KOPT-K1 (cell line): ENCODE results near the gene NDST1.

Experiments
- H3K27ac ChIP-seq: fragments of 200-600 bp; sonication (generic); 2 replicates; pipeline ENCODE4 v1.5.1; 2016; ENCODE audit warnings: antibody characterized with exemption, mild to moderate bottlenecking, low read depth, low read length; ENCODE audit not compliant: poor library complexity, severe bottlenecking
- H3K36me3 ChIP-seq: fragments of 200-600 bp; sonication (generic); 2 replicates; pipeline ENCODE4 v1.5.1; 2017; ENCODE audit warnings: antibody characterized with exemption, mild to moderate bottlenecking, low read length, moderate library complexity; ENCODE audit not compliant: insufficient read depth
- H3K9me3 ChIP-seq: fragments of 200-600 bp; sonication (generic); 2 replicates; pipeline ENCODE4 v1.5.1; 2017; ENCODE audit warnings: antibody characterized with exemption, low read length, mild to moderate bottlenecking; ENCODE audit not compliant: insufficient read depth, poor library complexity, severe bottlenecking

The NDST1 gene

GRCh38 chr5:150534811-150535210, 26.9 kb downstream of the NDST1 start:
- peaks cover 9% of the 10 kb centered on the region for H3K9me3 ChIP-seq
- no peak overlapping the region for H3K27ac ChIP-seq
- H3K36me3 ChIP-seq: no peaks in the 10 kb centered on the region

DNA sequence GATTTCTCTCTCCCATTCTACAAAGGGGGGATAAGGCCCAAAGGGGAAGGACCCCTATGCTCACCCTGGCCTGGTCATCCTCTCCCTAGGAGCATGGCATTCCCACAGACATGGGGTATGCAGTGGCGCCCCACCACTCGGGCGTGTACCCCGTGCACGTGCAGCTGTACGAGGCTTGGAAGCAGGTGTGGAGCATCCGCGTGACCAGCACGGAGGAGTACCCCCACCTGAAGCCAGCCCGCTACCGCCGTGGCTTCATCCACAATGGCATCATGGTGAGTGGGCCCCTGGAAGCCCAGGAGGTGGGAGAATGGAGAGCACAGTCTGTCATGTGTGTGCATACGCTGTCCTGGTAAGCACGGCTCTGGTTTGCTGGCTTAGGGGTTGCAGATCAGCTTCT, 27.7 kb downstream of the NDST1 start:
- Histone ChIP-seq H3K36me3 (no peaks in the 10 kb centered on the region), H3K27ac (no peak overlapping the region), H3K9me3 (peaks cover 9% of the 10 kb centered on the region)

- Histone ChIP-seq H3K9me3 (peaks cover 9% of the 10 kb centered on the region), H3K36me3 (no peaks in the 10 kb centered on the region), H3K27ac (no peak overlapping the region)
Measured at GRCh38 chr5:150538007-150538917, 30.3 kb downstream of the NDST1 start.

DNA sequence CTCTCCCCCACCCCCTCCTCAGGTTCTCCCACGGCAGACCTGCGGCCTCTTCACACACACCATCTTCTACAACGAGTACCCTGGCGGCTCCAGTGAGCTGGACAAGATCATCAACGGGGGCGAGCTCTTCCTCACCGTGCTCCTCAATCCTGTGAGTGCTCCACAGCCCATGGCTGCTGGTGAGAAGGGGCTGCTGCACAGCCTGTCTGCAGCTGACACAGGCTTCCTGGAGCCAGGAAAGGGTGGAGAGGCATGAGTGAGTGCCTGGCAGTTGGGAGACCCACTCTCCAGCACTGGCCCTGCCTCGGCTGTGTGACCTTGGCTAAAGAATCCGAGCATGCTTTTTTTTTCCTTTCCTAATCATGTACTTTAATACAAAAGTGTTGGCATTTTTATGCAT, 31.3 kb downstream of the NDST1 start:
- Histone ChIP-seq H3K27ac (no peak overlapping the region), H3K9me3 (peaks cover 9% of the 10 kb centered on the region), H3K36me3 (no peaks in the 10 kb centered on the region)

DNA sequence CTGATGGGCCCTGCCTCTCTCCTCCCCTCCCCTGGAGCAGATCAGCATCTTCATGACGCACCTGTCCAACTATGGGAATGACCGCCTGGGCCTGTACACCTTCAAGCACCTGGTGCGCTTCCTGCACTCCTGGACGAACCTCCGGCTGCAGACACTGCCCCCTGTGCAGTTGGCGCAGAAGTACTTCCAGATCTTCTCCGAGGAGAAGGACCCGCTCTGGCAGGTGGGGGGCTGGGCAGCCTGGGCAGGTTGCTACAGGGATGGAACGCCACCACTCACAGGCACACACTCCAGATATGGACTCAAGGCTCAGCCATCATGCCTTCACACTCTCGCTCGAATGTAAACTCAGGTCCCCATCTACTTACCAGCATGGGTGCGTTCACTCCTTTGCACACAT, 32.1 kb downstream of the NDST1 start:
- H3K27ac ChIP-seq: no peak overlapping the region

DNA sequence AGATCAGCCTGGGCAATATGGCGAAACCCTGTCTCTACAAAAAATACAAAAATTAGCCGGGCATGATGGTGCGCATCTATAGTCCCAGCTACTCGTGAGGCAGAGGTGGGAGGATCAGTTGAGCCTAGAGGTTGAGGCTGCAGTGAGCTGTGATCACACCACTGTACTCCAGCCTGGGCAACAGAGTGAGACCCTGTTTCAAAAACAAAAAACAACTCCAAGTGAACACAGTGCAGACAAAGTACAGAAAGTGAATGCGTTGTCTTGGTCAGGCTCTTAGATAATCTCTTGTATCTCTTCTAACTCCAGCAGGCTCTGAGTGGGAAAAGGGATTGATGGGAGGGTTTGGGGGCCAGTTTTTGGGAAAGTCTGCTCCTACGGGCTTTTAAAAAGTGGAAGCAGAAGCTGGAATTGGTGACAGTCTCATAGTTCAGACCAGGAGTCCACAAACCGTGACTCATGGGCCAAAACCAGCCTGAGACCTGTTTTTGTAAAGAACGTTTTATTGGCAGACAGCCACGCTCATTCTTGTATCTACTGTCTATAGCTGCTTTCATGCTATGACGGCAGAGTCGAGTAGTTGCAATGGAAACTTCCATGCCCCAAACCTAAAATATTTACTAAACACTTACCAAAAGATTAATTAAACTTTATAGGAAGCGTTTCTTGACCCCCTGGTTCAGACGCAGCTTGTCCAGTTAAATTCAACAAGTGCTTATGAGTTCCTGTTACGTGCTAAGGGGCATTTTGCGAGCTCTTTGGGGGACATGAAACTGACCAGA, 32.9 kb downstream of the NDST1 start:
- Histone ChIP-seq H3K27ac (no peak overlapping the region), H3K36me3 (no peaks in the 10 kb centered on the region), H3K9me3 (peaks cover 9% of the 10 kb centered on the region)

More for the DNA sequence above, 32.1 kb downstream of the NDST1 start:
- H3K9me3 ChIP-seq: peaks cover 9% of the 10 kb centered on the region
- H3K36me3 ChIP-seq: no peaks in the 10 kb centered on the region

GRCh38 chr5:150541397-150541675, 33.4 kb downstream of the NDST1 start:
- Histone ChIP-seq H3K27ac (no peak overlapping the region), H3K9me3 (peaks cover 9% of the 10 kb centered on the region), H3K36me3 (no peaks in the 10 kb centered on the region)

GRCh38 chr5:150541895-150542294, 34.0 kb downstream of the NDST1 start:
- Histone ChIP-seq H3K36me3 (no peaks in the 10 kb centered on the region), H3K27ac (no peak overlapping the region), H3K9me3 (peaks cover 9% of the 10 kb centered on the region)

GRCh38 chr5:150542933-150543445, 35.1 kb downstream of the NDST1 start:
- Histone ChIP-seq H3K9me3 (peaks cover 1% of the 10 kb centered on the region), H3K36me3 (no peaks in the 10 kb centered on the region), H3K27ac (no peak overlapping the region)

GRCh38 chr5:150544611-150545219, 36.8 kb downstream of the NDST1 start:
- H3K9me3 ChIP-seq: no peaks in the 10 kb centered on the region
- H3K36me3 ChIP-seq: no peaks in the 10 kb centered on the region
- no peak overlapping the region for H3K27ac ChIP-seq

DNA sequence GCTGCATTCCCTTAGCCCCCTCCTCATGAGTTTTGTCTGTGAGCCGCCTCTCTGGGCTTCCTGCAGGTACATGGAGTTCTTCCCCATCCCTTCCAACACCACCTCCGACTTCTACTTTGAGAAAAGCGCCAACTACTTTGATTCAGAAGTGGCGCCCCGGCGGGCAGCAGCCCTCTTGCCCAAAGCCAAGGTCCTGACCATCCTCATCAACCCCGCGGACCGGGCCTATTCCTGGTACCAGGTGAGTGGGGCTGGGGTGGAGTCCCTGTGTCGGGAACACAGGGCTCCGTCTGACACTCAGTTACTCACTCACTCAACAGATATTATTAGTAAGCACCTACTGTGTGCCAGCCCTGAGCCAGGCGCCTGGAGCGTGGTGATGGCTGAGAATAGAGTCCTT, 37.3 kb downstream of the NDST1 start:
- H3K9me3 ChIP-seq: no peaks in the 10 kb centered on the region
- H3K36me3 ChIP-seq: no peaks in the 10 kb centered on the region
- no peak overlapping the region for H3K27ac ChIP-seq

- Histone ChIP-seq H3K27ac (no peak overlapping the region), H3K36me3 (no peaks in the 10 kb centered on the region), H3K9me3 (no peaks in the 10 kb centered on the region)
Measured at GRCh38 chr5:150548123-150548522, 40.2 kb downstream of the NDST1 start.

DNA sequence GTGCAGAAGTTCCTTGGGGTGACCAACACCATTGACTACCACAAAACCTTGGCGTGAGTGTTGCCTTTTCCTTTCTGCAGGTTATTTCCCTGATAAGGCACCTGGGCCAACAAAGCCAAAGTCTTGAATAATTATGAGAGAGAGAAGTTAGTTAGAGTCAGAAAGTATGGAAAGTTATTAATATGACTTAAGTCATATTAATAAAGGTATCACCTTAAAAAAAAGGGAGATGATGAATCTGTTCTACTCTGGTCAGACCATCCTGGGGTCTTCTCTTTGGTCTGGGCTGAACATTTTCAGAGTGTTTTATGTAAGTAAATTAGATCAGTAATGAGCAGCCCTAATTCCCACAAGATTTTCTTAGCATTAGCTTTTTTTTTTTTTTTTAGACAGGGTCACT, 41.8 kb downstream of the NDST1 start:
- H3K36me3 ChIP-seq: no peaks in the 10 kb centered on the region
- H3K27ac ChIP-seq: no peak overlapping the region
- no peaks in the 10 kb centered on the region for H3K9me3 ChIP-seq

- Histone ChIP-seq H3K27ac (no peak overlapping the region), H3K9me3 (no peaks in the 10 kb centered on the region), H3K36me3 (no peaks in the 10 kb centered on the region)
Measured at GRCh38 chr5:150550286-150550685, 42.4 kb downstream of the NDST1 start.

DNA sequence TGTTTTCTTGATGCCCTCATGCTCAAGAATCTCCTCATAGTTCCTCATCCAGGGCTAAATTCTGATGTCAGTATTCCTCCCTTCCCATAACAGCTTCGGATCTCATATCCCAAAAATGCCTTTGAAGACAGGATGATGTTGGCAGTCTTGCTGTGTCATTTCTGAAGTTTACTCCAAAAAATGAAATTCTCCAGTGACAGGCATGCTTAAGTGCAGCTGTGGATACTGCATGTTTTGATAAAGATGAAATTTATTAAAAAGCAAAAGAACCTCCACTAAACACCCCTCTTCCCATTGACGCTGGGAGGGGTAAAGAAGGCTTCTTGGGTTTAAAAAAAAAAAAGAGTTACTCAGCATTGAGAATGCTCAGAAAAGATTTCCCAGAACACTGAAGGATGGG, 43.1 kb downstream of the NDST1 start:
- Histone ChIP-seq H3K36me3 (no peaks in the 10 kb centered on the region), H3K9me3 (no peaks in the 10 kb centered on the region), H3K27ac (no peak overlapping the region)
